ENCODE data around the gene SASS6. TPM values are rescaled to one million over a fixed set of nuclear protein-coding genes. Genes with fewer than 3 reads are reported as not detected.
"Not testable (repeated sequence)": the region's sequence is repeated elsewhere in the genome, so short reads cannot be mapped to it uniquely, and the experiment has no call there.

SASS6 gene
- total RNA-seq, 1 donor from 2014 or later: 1.6 TPM

- Histone ChIP-seq H3K9ac (ENCODE audit: low read depth in 1 of 3, low read length in 3 of 3) (no peak overlapping the region), H3K4me3 (ENCODE audit: low read length in 3 of 3) (no peak overlapping the region), H3K4me1 (ENCODE audit: control insufficient read depth in 3 of 3, insufficient read depth in 3 of 3, low read length in 3 of 3) (peaks cover 0 to 3% (median 3%) of the 10 kb centered on the region in 3 donors), H3K27me3 (ENCODE audit: control insufficient read depth in 3 of 3, insufficient read depth in 3 of 3, low read length in 3 of 3) (no peaks in the 10 kb centered on the region), H3K27ac (ENCODE audit: low read depth, low read length) (no peak overlapping the region), H3K36me3 (ENCODE audit: control insufficient read depth in 3 of 3, insufficient read depth in 3 of 3, low read length in 3 of 3) (peaks cover 0 to 5% (median 0%) of the 10 kb centered on the region in 3 donors), H3K9me3 (ENCODE audit: control insufficient read depth in 3 of 3, low read length in 3 of 3) (no peaks in the 10 kb centered on the region)
These were observed 79.0 kb downstream of the SASS6 start for GRCh38 chr1:100053727-100054126.

GRCh38 chr1:100053119-100053518 lies 79.6 kb downstream of the SASS6 start:
- H3K27me3 ChIP-seq (ENCODE audit: control insufficient read depth in 3 of 3, insufficient read depth in 3 of 3, low read length in 3 of 3): no peaks in the 10 kb centered on the region

GRCh38 chr1:100051893-100052292 lies 80.8 kb downstream of the SASS6 start:
- Histone ChIP-seq H3K27me3 (ENCODE audit: control insufficient read depth in 3 of 3, insufficient read depth in 3 of 3, low read length in 3 of 3) (no peaks in the 10 kb centered on the region), H3K9me3 (ENCODE audit: control insufficient read depth in 3 of 3, low read length in 3 of 3) (no peaks in the 10 kb centered on the region), H3K9ac (ENCODE audit: low read depth in 1 of 3, low read length in 3 of 3) (no peak overlapping the region), H3K27ac (ENCODE audit: low read depth, low read length) (no peak overlapping the region), H3K4me3 (ENCODE audit: low read length in 3 of 3) (no peak overlapping the region), H3K4me1 (ENCODE audit: control insufficient read depth in 3 of 3, insufficient read depth in 3 of 3, low read length in 3 of 3) (peaks cover 0 to 3% (median 3%) of the 10 kb centered on the region in 3 donors), H3K36me3 (ENCODE audit: control insufficient read depth in 3 of 3, insufficient read depth in 3 of 3, low read length in 3 of 3) (peaks cover 0 to 3% (median 0%) of the 10 kb centered on the region in 3 donors)

More at GRCh38 chr1:100053119-100053518, 79.6 kb downstream of the SASS6 start:
- peaks cover 0 to 3% (median 3%) of the 10 kb centered on the region in 3 donors for H3K4me1 ChIP-seq (ENCODE audit: control insufficient read depth in 3 of 3, insufficient read depth in 3 of 3, low read length in 3 of 3)
- peaks cover 0 to 5% (median 0%) of the 10 kb centered on the region in 3 donors for H3K36me3 ChIP-seq (ENCODE audit: control insufficient read depth in 3 of 3, insufficient read depth in 3 of 3, low read length in 3 of 3)
- H3K4me3 ChIP-seq (ENCODE audit: low read length in 3 of 3): no peak overlapping the region
- no peak overlapping the region for H3K9ac ChIP-seq (ENCODE audit: low read depth in 1 of 3, low read length in 3 of 3)
- no peak overlapping the region for H3K27ac ChIP-seq (ENCODE audit: low read depth, low read length)
- H3K9me3 ChIP-seq (ENCODE audit: control insufficient read depth in 3 of 3, low read length in 3 of 3): no peaks in the 10 kb centered on the region

GRCh38 chr1:100051401-100051800 lies 81.3 kb downstream of the SASS6 start:
- peaks cover 0 to 3% (median 0%) of the 10 kb centered on the region in 3 donors for H3K36me3 ChIP-seq (ENCODE audit: control insufficient read depth in 3 of 3, insufficient read depth in 3 of 3, low read length in 3 of 3)
- no peaks in the 10 kb centered on the region for H3K9me3 ChIP-seq (ENCODE audit: control insufficient read depth in 3 of 3, low read length in 3 of 3)
- no peak overlapping the region for H3K27ac ChIP-seq (ENCODE audit: low read depth, low read length)
- no peak overlapping the region for H3K4me3 ChIP-seq (ENCODE audit: low read length in 3 of 3)
- H3K4me1 ChIP-seq (ENCODE audit: control insufficient read depth in 3 of 3, insufficient read depth in 3 of 3, low read length in 3 of 3): peaks cover 0 to 3% (median 3%) of the 10 kb centered on the region in 3 donors
- no peak overlapping the region for H3K9ac ChIP-seq (ENCODE audit: low read depth in 1 of 3, low read length in 3 of 3)
- no peaks in the 10 kb centered on the region for H3K27me3 ChIP-seq (ENCODE audit: control insufficient read depth in 3 of 3, insufficient read depth in 3 of 3, low read length in 3 of 3)

GRCh38 chr1:100050139-100050538 lies 82.6 kb downstream of the SASS6 start:
- no peak overlapping the region for H3K27ac ChIP-seq (ENCODE audit: low read depth, low read length)
- H3K4me3 ChIP-seq (ENCODE audit: low read length in 3 of 3): no peak overlapping the region
- peaks cover 0 to 3% (median 3%) of the 10 kb centered on the region in 3 donors for H3K4me1 ChIP-seq (ENCODE audit: control insufficient read depth in 3 of 3, insufficient read depth in 3 of 3, low read length in 3 of 3)
- H3K27me3 ChIP-seq (ENCODE audit: control insufficient read depth in 3 of 3, insufficient read depth in 3 of 3, low read length in 3 of 3): no peaks in the 10 kb centered on the region
- H3K9ac ChIP-seq (ENCODE audit: low read depth in 1 of 3, low read length in 3 of 3): no peak overlapping the region
- H3K9me3 ChIP-seq (ENCODE audit: control insufficient read depth in 3 of 3, low read length in 3 of 3): no peaks in the 10 kb centered on the region
- peaks cover 0 to 3% (median 0%) of the 10 kb centered on the region in 3 donors for H3K36me3 ChIP-seq (ENCODE audit: control insufficient read depth in 3 of 3, insufficient read depth in 3 of 3, low read length in 3 of 3)

- not testable (repeated sequence) for H3K4me1 ChIP-seq (ENCODE audit: control insufficient read depth in 3 of 3, insufficient read depth in 3 of 3, low read length in 3 of 3); H3K4me3 ChIP-seq (ENCODE audit: low read length in 3 of 3); H3K27me3 ChIP-seq (ENCODE audit: control insufficient read depth in 3 of 3, insufficient read depth in 3 of 3, low read length in 3 of 3); H3K9ac ChIP-seq (ENCODE audit: low read depth in 1 of 3, low read length in 3 of 3); H3K9me3 ChIP-seq (ENCODE audit: control insufficient read depth in 3 of 3, low read length in 3 of 3); H3K36me3 ChIP-seq (ENCODE audit: control insufficient read depth in 3 of 3, insufficient read depth in 3 of 3, low read length in 3 of 3); H3K27ac ChIP-seq (ENCODE audit: low read depth, low read length)
These were observed 85.5 kb downstream of the SASS6 start for GRCh38 chr1:100047235-100047708.

- no peaks in the 10 kb centered on the region for H3K9me3 ChIP-seq (ENCODE audit: control insufficient read depth in 3 of 3, low read length in 3 of 3)
- no peak overlapping the region for H3K4me3 ChIP-seq (ENCODE audit: low read length in 3 of 3)
- peaks cover 0 to 11% (median 9%) of the 10 kb centered on the region in 3 donors for H3K4me1 ChIP-seq (ENCODE audit: control insufficient read depth in 3 of 3, insufficient read depth in 3 of 3, low read length in 3 of 3)
- no peaks in the 10 kb centered on the region for H3K27me3 ChIP-seq (ENCODE audit: control insufficient read depth in 3 of 3, insufficient read depth in 3 of 3, low read length in 3 of 3)
- H3K27ac ChIP-seq (ENCODE audit: low read depth, low read length): no peak overlapping the region
- H3K36me3 ChIP-seq (ENCODE audit: control insufficient read depth in 3 of 3, insufficient read depth in 3 of 3, low read length in 3 of 3): no peaks in the 10 kb centered on the region
- no peak overlapping the region for H3K9ac ChIP-seq (ENCODE audit: low read depth in 1 of 3, low read length in 3 of 3)
These were observed 87.5 kb downstream of the SASS6 start for GRCh38 chr1:100045206-100045605.

GRCh38 chr1:100039591-100039990 lies 93.1 kb downstream of the SASS6 start:
- H3K27me3 ChIP-seq (ENCODE audit: control insufficient read depth in 3 of 3, insufficient read depth in 3 of 3, low read length in 3 of 3): no peaks in the 10 kb centered on the region
- no peaks in the 10 kb centered on the region for H3K36me3 ChIP-seq (ENCODE audit: control insufficient read depth in 3 of 3, insufficient read depth in 3 of 3, low read length in 3 of 3)
- H3K27ac ChIP-seq (ENCODE audit: low read depth, low read length): peak overlapping the region; percentile 90
- peaks cover 9 to 23% (median 18%) of the 10 kb centered on the region in 3 donors for H3K4me1 ChIP-seq (ENCODE audit: control insufficient read depth in 3 of 3, insufficient read depth in 3 of 3, low read length in 3 of 3)
- no peaks in the 10 kb centered on the region for H3K9me3 ChIP-seq (ENCODE audit: control insufficient read depth in 3 of 3, low read length in 3 of 3)
- peak overlapping the region in 1 of 3 donors; percentile 99 for H3K4me3 ChIP-seq (ENCODE audit: low read length in 3 of 3)
- peak overlapping the region; percentile 87 to 96 (median 93) for H3K9ac ChIP-seq (ENCODE audit: low read depth in 1 of 3, low read length in 3 of 3)

- no peaks in the 10 kb centered on the region for H3K9me3 ChIP-seq (ENCODE audit: control insufficient read depth in 3 of 3, low read length in 3 of 3)
- peak overlapping the region; percentile 90 to 99 (median 92) for H3K4me3 ChIP-seq (ENCODE audit: low read length in 3 of 3)
- H3K4me1 ChIP-seq (ENCODE audit: control insufficient read depth in 3 of 3, insufficient read depth in 3 of 3, low read length in 3 of 3): peaks cover 9 to 23% (median 18%) of the 10 kb centered on the region in 3 donors
- no peaks in the 10 kb centered on the region for H3K36me3 ChIP-seq (ENCODE audit: control insufficient read depth in 3 of 3, insufficient read depth in 3 of 3, low read length in 3 of 3)
- peak overlapping the region; percentile 87 to 96 (median 93) for H3K9ac ChIP-seq (ENCODE audit: low read depth in 1 of 3, low read length in 3 of 3)
- peak overlapping the region; percentile 90 for H3K27ac ChIP-seq (ENCODE audit: low read depth, low read length)
- no peaks in the 10 kb centered on the region for H3K27me3 ChIP-seq (ENCODE audit: control insufficient read depth in 3 of 3, insufficient read depth in 3 of 3, low read length in 3 of 3)
These were observed 94.0 kb downstream of the SASS6 start for GRCh38 chr1:100038660-100039287.

GRCh38 chr1:100037927-100038659 lies 94.6 kb downstream of the SASS6 start:
- peak overlapping the region; percentile 90 to 99 (median 92) for H3K4me3 ChIP-seq (ENCODE audit: low read length in 3 of 3)
- no peaks in the 10 kb centered on the region for H3K36me3 ChIP-seq (ENCODE audit: control insufficient read depth in 3 of 3, insufficient read depth in 3 of 3, low read length in 3 of 3)
- peak overlapping the region; percentile 87 to 96 (median 93) for H3K9ac ChIP-seq (ENCODE audit: low read depth in 1 of 3, low read length in 3 of 3)
- H3K27ac ChIP-seq (ENCODE audit: low read depth, low read length): peak overlapping the region; percentile 90
- H3K4me1 ChIP-seq (ENCODE audit: control insufficient read depth in 3 of 3, insufficient read depth in 3 of 3, low read length in 3 of 3): peaks cover 9 to 23% (median 18%) of the 10 kb centered on the region in 3 donors
- H3K27me3 ChIP-seq (ENCODE audit: control insufficient read depth in 3 of 3, insufficient read depth in 3 of 3, low read length in 3 of 3): no peaks in the 10 kb centered on the region
- H3K9me3 ChIP-seq (ENCODE audit: control insufficient read depth in 3 of 3, low read length in 3 of 3): no peaks in the 10 kb centered on the region
